Small intestine (tissue), 7 donors: ENCODE data around the gene TSPAN6. TPM values are rescaled to one million over a fixed set of nuclear protein-coding genes. Genes with fewer than 3 reads are reported as not detected.

Experiments
- DNase-seq, 2 donors: peaks; one replicate each; pipeline versions ENCODE4 v3.0.0 to v3.0.0-alpha.2; 2013
- FAIRE-seq: peaks from 2 replicates; lab custom pipeline; 2012; peaks lifted over from hg19 to GRCh38; lab: Jason Lieb, UNC
- H3K27ac ChIP-seq, 3 donors: one replicate each; pipeline ENCODE4 v1.5.1; 2013; ENCODE audit warnings: low read length in 2 of 3, mild to moderate bottlenecking in 2 of 3, control low read depth in 1 of 3, inconsistent platforms in 1 of 3, low read depth in 1 of 3, moderate library complexity in 1 of 3
- H3K27me3 ChIP-seq, 3 donors: one replicate each; pipeline ENCODE4 v1.6.1; 2013; ENCODE audit warnings: low read length in 3 of 3, inconsistent platforms in 1 of 3; ENCODE audit not compliant: control insufficient read depth in 3 of 3, insufficient read depth in 3 of 3
- H3K36me3 ChIP-seq, 3 donors: one replicate each; pipeline ENCODE4 v1.6.1; 2013; ENCODE audit warnings: low read length in 3 of 3, inconsistent platforms in 1 of 3, low read depth in 1 of 3, mild to moderate bottlenecking in 1 of 3, moderate library complexity in 1 of 3; ENCODE audit not compliant: control insufficient read depth in 3 of 3, insufficient read depth in 2 of 3
- H3K4me1 ChIP-seq, 3 donors: one replicate each; pipeline ENCODE4 v1.6.1; 2013; ENCODE audit warnings: low read length in 2 of 3, inconsistent platforms in 1 of 3, low read depth in 1 of 3, mild to moderate bottlenecking in 1 of 3, moderate library complexity in 1 of 3; ENCODE audit not compliant: control insufficient read depth in 3 of 3, insufficient read depth in 2 of 3
- H3K4me3 ChIP-seq, 3 donors: one replicate each; pipeline ENCODE4 v1.5.1; 2013; ENCODE audit warnings: low read length in 3 of 3, control low read depth in 1 of 3, inconsistent platforms in 1 of 3, low read depth in 1 of 3, mild to moderate bottlenecking in 1 of 3, moderate library complexity in 1 of 3
- H3K9me3 ChIP-seq, 2 donors: one replicate each; pipeline ENCODE4 v1.6.1; 2013; ENCODE audit warnings: low read depth in 1 of 2, low read length in 1 of 2; ENCODE audit not compliant: control insufficient read depth in 2 of 2, insufficient read depth in 1 of 2
- WGBS, 3 donors: extraction: QIAGEN DNeasy Blood & Tissue Kit; methylation state at CpG; one replicate each; pipeline ENCODE4 v1.1.7; 2013; 5-methylcytosine and 5-hydroxymethylcytosine counted together
- polyA plus RNA-seq, 4 donors: library from polyadenylated mRNA; stranded (reverse) in 3 of 4; unstranded in 1 of 4; fragments of 200-250 nt in 3 of 4; fragments of 120-200 nt in 1 of 4; gene quantifications; one replicate each; pipeline versions ENCODE4 v1.2.1 to v1.2.3, GENCODE V29; 2013
- donor health status: healthy with polysubstance abuse.
- donor health status: control.
- donor health status: control.
- donor health status: Bipolar disorder and iron deficiency.
- donor health status: healthy.

TSPAN6 gene
- polyA plus RNA-seq, 4 donors = 8.1 to 139 (median 18.1) TPM

DNA sequence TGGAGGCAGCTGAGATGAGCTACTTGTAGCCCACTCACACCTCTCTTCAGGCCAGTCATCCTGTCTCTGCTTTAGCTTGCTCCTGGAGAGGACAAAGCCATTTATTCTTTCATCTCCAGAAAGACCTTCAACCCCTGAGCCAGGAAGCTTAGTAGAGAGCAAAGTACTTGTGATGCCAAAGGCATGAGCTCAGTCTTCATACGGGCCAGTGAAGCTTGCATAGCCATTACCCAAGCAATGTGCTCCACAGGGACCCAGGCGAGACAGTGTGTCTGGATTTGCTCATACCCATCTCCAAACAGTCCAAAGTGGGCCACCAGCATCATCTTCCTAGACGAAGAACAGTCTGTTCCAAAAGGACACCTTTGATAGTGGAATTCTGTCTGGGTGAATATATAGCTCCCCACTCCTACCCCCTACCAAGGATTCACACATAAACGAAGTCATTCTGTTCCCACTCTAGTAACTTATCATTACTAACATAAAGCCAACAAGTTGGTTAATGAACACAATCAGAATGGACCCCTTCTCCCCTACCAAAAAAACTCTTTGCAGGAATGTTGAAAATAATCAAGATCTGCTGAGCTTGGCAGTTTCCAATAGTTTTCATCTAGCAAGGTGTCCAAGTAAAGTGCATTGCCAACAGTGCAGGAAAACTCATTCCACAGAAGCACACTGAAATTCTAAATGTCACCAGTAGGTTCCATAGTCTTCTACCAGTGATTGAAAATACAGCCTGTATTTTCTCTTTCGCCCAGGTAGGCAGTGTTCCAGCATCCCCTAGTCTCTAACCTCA, 45.2 kb downstream of the TSPAN6 start:
- H3K4me1 ChIP-seq = peaks cover 0 to 32% (median 4%) of the 10 kb centered on the region in 3 donors
- no peaks in the 10 kb centered on the region for H3K27me3 ChIP-seq
- FAIRE-seq (no peak), DNase-seq (peak; percentile 64)
- 42 to 71% (median 45%) methylated on average over 5 of the region's 5 CpGs for WGBS, 3 donors
- H3K27ac ChIP-seq = peak overlapping the region in 1 of 3 donors; percentile 63
- H3K9me3 ChIP-seq = no peaks in the 10 kb centered on the region
- H3K36me3 ChIP-seq = no peaks in the 10 kb centered on the region
- H3K4me3 ChIP-seq = no peak overlapping the region

DNA sequence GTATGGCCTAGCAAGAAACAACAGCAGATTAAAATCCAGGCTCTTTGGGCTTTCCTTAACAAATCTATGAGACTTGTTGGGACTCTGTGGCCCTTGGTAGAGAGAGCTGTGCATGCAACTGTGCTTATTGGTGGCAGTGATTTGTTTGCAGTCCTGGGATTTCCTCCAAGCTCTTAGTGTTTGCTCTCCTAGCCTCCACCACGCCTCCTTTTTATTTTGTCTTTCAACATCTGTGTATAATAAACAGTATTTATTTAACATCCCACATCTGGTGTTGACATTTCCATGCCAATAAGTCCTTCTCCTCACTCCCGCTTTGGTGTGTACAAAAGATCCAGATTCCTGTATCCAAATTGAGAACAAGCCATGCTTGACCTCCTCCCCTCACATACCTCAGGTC, 48.7 kb downstream of the TSPAN6 start:
- no peak for DNase-seq

DNA sequence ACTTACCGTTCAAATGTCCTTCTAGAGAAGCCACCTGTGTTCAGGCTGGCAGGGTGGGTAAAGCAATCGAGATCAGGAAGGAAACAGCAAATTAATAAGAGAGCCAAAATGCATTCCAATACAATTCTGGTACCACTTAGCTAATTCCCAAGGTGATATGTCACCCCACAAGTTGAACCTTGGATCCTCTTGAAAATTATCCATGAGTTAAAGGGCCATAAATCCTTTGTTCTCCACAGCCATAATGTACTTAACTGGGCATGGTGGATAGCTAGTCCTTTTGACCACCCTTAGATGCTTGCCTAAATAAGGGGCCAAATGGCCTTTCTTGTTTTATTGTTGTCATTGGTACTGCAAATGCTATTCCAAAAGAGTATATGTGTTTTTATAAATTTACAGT, 49.9 kb downstream of the TSPAN6 start:
- no peak overlapping the region for H3K4me3 ChIP-seq
- no peaks in the 10 kb centered on the region for H3K9me3 ChIP-seq
- H3K27ac ChIP-seq = peak overlapping the region in 1 of 3 donors; percentile 63
- peaks cover 0 to 16% (median 0%) of the 10 kb centered on the region in 3 donors for H3K4me1 ChIP-seq
- FAIRE-seq (no peak), DNase-seq (peak; percentile 29 to 37)
- 4 to 42% (median 28%) methylated on average over 2 of the region's 2 CpGs for WGBS, 3 donors
- no peaks in the 10 kb centered on the region for H3K36me3 ChIP-seq
- H3K27me3 ChIP-seq = no peaks in the 10 kb centered on the region

More for the DNA sequence above, 48.7 kb downstream of the TSPAN6 start:
- H3K9me3 ChIP-seq = no peaks in the 10 kb centered on the region
- peaks cover 0 to 26% (median 0%) of the 10 kb centered on the region in 3 donors for H3K4me1 ChIP-seq
- no peak overlapping the region for H3K27ac ChIP-seq
- no peaks in the 10 kb centered on the region for H3K36me3 ChIP-seq
- FAIRE-seq = no peak
- no peak overlapping the region for H3K4me3 ChIP-seq
- no peaks in the 10 kb centered on the region for H3K27me3 ChIP-seq
- 38 to 53% (median 50%) methylated on average over 2 of the region's 2 CpGs for WGBS, 3 donors

DNA sequence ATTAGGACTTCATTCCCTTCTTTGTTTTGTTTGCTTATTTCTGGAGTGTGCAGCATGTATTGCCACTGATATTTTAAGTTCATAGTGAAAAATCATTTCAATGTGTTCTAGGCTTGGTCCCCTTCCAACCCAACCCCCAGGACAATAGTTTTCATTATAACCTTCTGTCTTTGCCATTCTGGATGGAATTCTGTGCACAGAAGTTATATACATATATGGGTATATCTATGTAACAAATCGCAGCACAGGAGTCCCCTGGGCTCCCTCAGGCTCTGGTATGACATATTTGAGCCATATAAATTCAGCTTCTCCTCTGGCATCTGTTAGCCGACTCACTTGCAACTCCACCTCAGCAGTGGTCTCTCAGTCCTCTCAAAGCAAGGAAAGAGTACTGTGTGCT, 52.0 kb downstream of the TSPAN6 start, which contains the start of gene TNMD:
Gene TNMD, plus strand, starts transcription at position 326 of the 400 bp plus-strand sequence. CDS start 83 bp downstream, outside the sequence.
- no peaks in the 10 kb centered on the region for H3K36me3 ChIP-seq
- H3K27ac ChIP-seq = no peak within 1 kb of the TSS
- H3K27me3 ChIP-seq = no peaks in the 10 kb centered on the region
- H3K4me1 ChIP-seq = peaks cover 0 to 7% (median 0%) of the 10 kb centered on the region in 3 donors
- FAIRE-seq (no peak), DNase-seq (no peak)
- H3K9me3 ChIP-seq = no peaks in the 10 kb centered on the region
- WGBS, 3 donors = 61 to 77% (median 64%) methylated on average over 2 of the region's 2 CpGs
- H3K4me3 ChIP-seq = no peak within 1 kb of the TSS

Other genes starting within 250 kb of the TSPAN6 start
- under 1 TPM in 2 of 4 donors, not detected in 2; 0.59 to 0.64 TPM for gene PCDH19, start 226.5 kb downstream of the TSPAN6 start, polyA plus RNA-seq
- under 1 TPM in 2 of 4 donors, not detected in 2; 0.21 to 0.62 TPM for gene TNMD, start 51.9 kb downstream of the TSPAN6 start, polyA plus RNA-seq
- 1 to 10 TPM in 2 of 4 donors, under 1 TPM in 1, not detected in 1; 0.54 to 5.5 (median 5.0) TPM for gene SRPX2, start 7.4 kb upstream of the TSPAN6 start, polyA plus RNA-seq
- gene SYTL4, start 95.3 kb upstream of the TSPAN6 start, polyA plus RNA-seq = 1 to 10 TPM; 3.8 to 8.4 (median 5.4) TPM
- gene CSTF2, start 183.6 kb upstream of the TSPAN6 start, polyA plus RNA-seq = 10 to 100 TPM in 2 of 4 donors, 1 to 10 TPM in 2; 4.6 to 18.5 (median 10.2) TPM
- gene NOX1, start 237.6 kb upstream of the TSPAN6 start, polyA plus RNA-seq = 1 to 10 TPM in 1 of 4 donors, not detected in 3; 6.4 TPM